ENCODE measurements around the gene NID1. TPM values are rescaled to one million over a fixed set of nuclear protein-coding genes. Genes with fewer than 3 reads are reported as not detected.
A peak's percentile ranks its signal among the peaks of the same experiment; 100 is the strongest.
"Not testable (repeated sequence)": the region's sequence is repeated elsewhere in the genome, so short reads cannot be mapped to it uniquely, and the experiment has no call there.

NID1 gene
- total and polyA plus RNA-seq, 4 donors: 15.4 to 151 (median 45.1) TPM

DNA sequence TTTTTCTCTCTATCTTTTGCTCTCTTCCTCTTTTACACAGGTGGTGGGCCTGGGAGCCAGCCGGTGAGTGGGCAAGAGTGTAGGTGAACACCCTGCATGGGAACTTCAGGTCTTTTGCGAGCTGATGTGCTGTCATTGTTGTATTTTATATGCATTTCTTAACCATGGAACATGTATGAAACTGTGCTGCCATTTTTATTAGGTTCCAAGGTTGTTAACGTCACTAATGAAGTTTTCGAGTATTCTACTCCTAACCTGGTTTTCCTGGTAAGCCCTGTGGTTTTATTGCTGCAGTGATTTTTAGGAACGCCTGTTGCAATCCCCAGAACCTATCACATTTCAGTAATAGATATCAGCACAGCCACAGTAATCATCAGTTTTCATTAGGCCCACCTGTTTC is 14.8 kb upstream of the NID1 start:
- no peaks in the 10 kb centered on the region for H3K9me3 ChIP-seq (ENCODE audit: control insufficient read depth in 4 of 4, insufficient read depth in 3 of 4, low read length in 3 of 4)
- no peak overlapping the region for H3K27ac ChIP-seq (ENCODE audit: low read depth in 1 of 2, low read length in 1 of 2)
- 95 to 96% methylated on average over 5 of the region's 5 CpGs for WGBS, 2 donors
- no peaks in the 10 kb centered on the region for H3K36me3 ChIP-seq (ENCODE audit: control insufficient read depth in 4 of 4, insufficient read depth in 4 of 4, low read length in 4 of 4)
- no peak for DNase-seq
- no peak for ATAC-seq (ENCODE audit: insufficient read depth, low FRiP score)
- H3K27me3 ChIP-seq (ENCODE audit: control insufficient read depth in 3 of 3, insufficient read depth in 3 of 3, low read length in 2 of 3): no peaks in the 10 kb centered on the region
- peaks cover 0 to 13% (median 0%) of the 10 kb centered on the region in 5 donors for H3K4me1 ChIP-seq (ENCODE audit: control insufficient read depth in 5 of 5, insufficient read depth in 5 of 5, low read length in 5 of 5)
- no peak overlapping the region for H3K4me3 ChIP-seq
- H3K9ac ChIP-seq (ENCODE audit: insufficient read depth in 1 of 2, low read length in 2 of 2): no peak overlapping the region
- TF ChIP-seq, protein P1, sequence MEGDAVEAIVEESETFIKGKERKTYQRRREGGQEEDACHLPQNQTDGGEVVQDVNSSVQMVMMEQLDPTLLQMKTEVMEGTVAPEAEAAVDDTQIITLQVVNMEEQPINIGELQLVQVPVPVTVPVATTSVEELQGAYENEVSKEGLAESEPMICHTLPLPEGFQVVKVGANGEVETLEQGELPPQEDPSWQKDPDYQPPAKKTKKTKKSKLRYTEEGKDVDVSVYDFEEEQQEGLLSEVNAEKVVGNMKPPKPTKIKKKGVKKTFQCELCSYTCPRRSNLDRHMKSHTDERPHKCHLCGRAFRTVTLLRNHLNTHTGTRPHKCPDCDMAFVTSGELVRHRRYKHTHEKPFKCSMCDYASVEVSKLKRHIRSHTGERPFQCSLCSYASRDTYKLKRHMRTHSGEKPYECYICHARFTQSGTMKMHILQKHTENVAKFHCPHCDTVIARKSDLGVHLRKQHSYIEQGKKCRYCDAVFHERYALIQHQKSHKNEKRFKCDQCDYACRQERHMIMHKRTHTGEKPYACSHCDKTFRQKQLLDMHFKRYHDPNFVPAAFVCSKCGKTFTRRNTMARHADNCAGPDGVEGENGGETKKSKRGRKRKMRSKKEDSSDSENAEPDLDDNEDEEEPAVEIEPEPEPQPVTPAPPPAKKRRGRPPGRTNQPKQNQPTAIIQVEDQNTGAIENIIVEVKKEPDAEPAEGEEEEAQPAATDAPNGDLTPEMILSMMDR (IDR thresholded peaks at IDR 0.05; ENCODE audit: control extremely low read depth, extremely low read depth): no peak

GRCh38 chr1:236078993-236079392 is 14.1 kb upstream of the NID1 start:
- Histone ChIP-seq H3K4me1 (ENCODE audit: control insufficient read depth in 5 of 5, insufficient read depth in 5 of 5, low read length in 5 of 5) (peaks cover 0 to 13% (median 0%) of the 10 kb centered on the region in 5 donors), H3K27me3 (ENCODE audit: control insufficient read depth in 3 of 3, insufficient read depth in 3 of 3, low read length in 2 of 3) (no peaks in the 10 kb centered on the region), H3K9ac (ENCODE audit: insufficient read depth in 1 of 2, low read length in 2 of 2) (no peak overlapping the region), H3K9me3 (ENCODE audit: control insufficient read depth in 4 of 4, insufficient read depth in 3 of 4, low read length in 3 of 4) (no peaks in the 10 kb centered on the region), H3K27ac (ENCODE audit: low read depth in 1 of 2, low read length in 1 of 2) (no peak overlapping the region), H3K36me3 (ENCODE audit: control insufficient read depth in 4 of 4, insufficient read depth in 4 of 4, low read length in 4 of 4) (no peaks in the 10 kb centered on the region), H3K4me3 (no peak overlapping the region)
- ATAC-seq (ENCODE audit: insufficient read depth, low FRiP score) (no peak), DNase-seq (peak in 2 of 3 donors; percentile 73 to 80)
- 88 to 93% methylated on average over 2 of the region's 2 CpGs for WGBS, 2 donors
- TF ChIP-seq, protein P1 (IDR thresholded peaks at IDR 0.05; ENCODE audit: control extremely low read depth, extremely low read depth): no peak

- WGBS, 2 donors: 96 to 98% methylated on average over 4 of the region's 4 CpGs
- not testable (repeated sequence) for ATAC-seq (ENCODE audit: insufficient read depth, low FRiP score); H3K9me3 ChIP-seq (ENCODE audit: control insufficient read depth in 4 of 4, insufficient read depth in 3 of 4, low read length in 3 of 4); H3K27me3 ChIP-seq (ENCODE audit: control insufficient read depth in 3 of 3, insufficient read depth in 3 of 3, low read length in 2 of 3); H3K27ac ChIP-seq (ENCODE audit: low read depth in 1 of 2, low read length in 1 of 2); DNase-seq; H3K4me1 ChIP-seq (ENCODE audit: control insufficient read depth in 5 of 5, insufficient read depth in 5 of 5, low read length in 5 of 5); H3K4me3 ChIP-seq; H3K9ac ChIP-seq (ENCODE audit: insufficient read depth in 1 of 2, low read length in 2 of 2); H3K36me3 ChIP-seq (ENCODE audit: control insufficient read depth in 4 of 4, insufficient read depth in 4 of 4, low read length in 4 of 4)
Observed at GRCh38 chr1:236078077-236078476, 13.2 kb upstream of the NID1 start.

DNA sequence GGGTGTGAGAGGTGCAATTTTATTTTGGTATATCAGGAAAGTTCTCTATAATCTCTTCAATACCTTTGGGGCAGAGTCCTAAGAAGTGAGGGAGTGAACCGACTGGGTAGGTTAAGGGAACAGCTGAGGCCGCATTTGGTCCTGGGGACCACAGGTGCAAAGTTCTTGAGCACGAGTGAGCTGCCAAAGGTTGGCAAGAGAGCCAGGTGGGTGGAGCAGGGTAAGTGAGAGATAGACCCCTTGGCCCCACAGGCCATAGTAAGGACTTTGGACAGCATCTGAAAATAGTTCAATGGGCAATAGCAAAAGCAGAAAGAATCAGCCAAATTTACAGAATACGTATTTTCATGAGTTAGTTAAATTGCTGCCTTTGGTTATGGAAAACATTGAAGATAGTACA is 11.0 kb upstream of the NID1 start:
- WGBS, 2 donors: 89 to 95% methylated on average over 4 of the region's 4 CpGs
- no peaks in the 10 kb centered on the region for H3K36me3 ChIP-seq (ENCODE audit: control insufficient read depth in 4 of 4, insufficient read depth in 4 of 4, low read length in 4 of 4)
- TF ChIP-seq, protein P1 (IDR thresholded peaks at IDR 0.05; ENCODE audit: control extremely low read depth, extremely low read depth): no peak
- H3K27me3 ChIP-seq (ENCODE audit: control insufficient read depth in 3 of 3, insufficient read depth in 3 of 3, low read length in 2 of 3): no peaks in the 10 kb centered on the region
- ATAC-seq (ENCODE audit: insufficient read depth, low FRiP score) (no peak), DNase-seq (no peak)
- H3K9ac ChIP-seq (ENCODE audit: insufficient read depth in 1 of 2, low read length in 2 of 2): no peak overlapping the region
- no peak overlapping the region for H3K27ac ChIP-seq (ENCODE audit: low read depth in 1 of 2, low read length in 1 of 2)
- H3K4me1 ChIP-seq (ENCODE audit: control insufficient read depth in 5 of 5, insufficient read depth in 5 of 5, low read length in 5 of 5): peaks cover 0 to 4% (median 0%) of the 10 kb centered on the region in 5 donors
- H3K9me3 ChIP-seq (ENCODE audit: control insufficient read depth in 4 of 4, insufficient read depth in 3 of 4, low read length in 3 of 4): peaks cover 0 to under 1% (median 0%) of the 10 kb centered on the region in 4 donors
- H3K4me3 ChIP-seq: no peak overlapping the region

Measured in lung (tissue), 12 donors.